Stimulated activated CD8-positive, alpha-beta memory T cell treated with anti-CD3 and anti-CD28 coated beads, Interleukin-7, amount 100 ng/mL, for 24 hours (primary cell): ENCODE measurements around the gene RTN4.

Experiments
- DNase-seq: peaks from one replicate; pipeline ENCODE4 v3.0.0-alpha.2; 2020; ENCODE audit warnings: low read depth

RTN4 gene

DNA sequence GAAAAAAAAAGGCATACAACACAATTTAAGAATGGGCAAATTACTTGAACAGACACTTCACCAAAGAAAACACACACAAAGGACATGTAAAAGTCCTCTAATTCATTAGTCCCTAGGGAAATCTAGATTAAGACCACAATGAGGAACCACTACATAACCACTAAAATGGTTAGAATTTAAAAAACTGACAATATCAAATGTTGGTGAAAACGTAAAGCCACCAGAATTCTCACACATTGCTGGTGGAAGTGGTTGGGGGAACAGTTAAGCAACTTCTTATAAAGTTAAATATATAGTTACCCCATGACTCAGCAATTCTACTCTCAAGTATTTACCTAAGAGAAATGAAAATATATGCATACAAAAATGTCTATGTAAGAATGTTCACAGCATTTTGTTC, 11.8 kb downstream of the RTN4 start:
- DNase-seq, result no peak

DNA sequence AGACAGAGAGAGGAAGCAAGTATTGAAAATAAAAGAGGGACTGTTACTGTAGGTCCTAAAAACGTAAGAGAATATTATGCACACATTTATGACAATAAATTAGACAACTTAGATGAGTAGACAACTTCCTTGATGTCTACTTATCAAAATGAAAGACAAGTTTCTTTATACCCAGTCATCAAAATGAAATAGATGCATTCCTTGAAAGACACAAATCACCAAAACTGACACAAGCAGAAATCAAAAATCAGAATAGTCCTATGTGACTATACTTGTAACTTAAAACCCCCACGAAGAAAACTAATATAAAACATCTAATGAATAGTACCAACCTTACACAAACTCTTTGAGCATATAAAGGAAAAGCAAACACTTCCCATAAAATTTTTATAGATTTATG, 14.5 kb downstream of the RTN4 start:
- no peak for DNase-seq

DNA sequence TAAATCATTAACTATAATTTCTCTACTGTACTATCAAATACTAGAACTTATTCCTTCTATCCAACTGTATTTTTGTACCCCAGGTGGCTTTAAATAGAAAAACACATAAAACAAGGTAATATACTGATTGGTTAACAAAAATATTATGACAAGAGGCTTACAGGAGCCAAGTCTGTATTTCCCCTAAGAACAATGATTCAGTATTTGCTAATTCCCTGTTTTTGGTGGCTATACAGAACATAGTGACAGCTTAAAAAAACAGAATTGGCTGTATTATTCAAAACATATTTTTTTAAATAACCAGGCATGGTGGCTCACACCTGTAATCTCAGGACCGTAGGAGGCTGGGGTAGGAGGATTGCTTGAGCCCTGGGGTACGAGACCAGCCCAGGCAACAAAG, 16.3 kb downstream of the RTN4 start:
- no peak for DNase-seq

DNA sequence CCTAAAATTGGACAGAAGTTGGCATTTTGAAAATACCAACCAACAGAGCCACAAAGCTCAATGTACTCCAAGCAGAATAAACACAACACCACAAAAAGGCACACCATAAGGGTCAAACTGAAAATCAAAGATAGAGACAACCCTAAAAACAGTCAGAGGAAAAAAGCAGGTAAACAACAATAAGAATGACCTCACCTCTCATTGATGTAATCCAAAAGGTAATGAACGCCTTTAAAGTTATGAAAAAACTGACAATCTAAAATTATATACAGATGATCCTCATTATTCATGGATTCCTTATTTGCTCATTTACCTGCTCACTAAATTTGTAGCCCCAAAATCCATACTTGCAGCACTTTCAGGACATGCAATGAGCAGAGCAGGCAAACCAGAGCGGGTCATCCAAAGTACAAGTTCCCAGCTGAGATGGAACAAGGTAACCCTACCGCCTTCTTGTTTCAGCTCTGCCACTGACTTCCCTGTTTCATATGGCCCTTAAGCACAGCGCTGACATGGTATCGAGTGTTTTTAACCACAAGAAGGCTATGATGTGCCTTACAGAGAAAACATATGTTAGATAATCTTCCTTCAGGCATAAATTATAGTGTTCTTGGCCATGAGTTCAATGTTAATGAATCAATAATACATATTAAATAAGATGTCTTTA, 17.0 kb downstream of the RTN4 start:
- no peak for DNase-seq

DNA sequence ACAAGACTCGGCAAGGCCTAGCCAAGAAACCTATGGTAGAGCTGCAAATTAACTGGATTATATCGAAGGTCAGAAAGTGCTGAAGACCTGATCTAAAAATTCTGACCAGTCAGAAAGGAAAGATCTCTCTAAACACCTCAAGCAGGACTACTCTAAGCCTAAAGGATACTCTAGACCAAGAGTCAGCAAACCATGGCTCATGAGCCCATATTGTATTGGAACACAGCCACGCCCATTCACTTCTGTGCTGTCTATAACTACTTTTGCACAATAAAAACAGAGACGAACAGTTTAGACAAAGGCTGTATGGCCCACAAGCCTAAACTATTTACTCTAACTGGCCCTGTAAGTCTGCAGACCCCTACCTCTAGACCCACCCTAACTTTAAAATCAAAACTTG, 18.7 kb downstream of the RTN4 start:
- no peak for DNase-seq

DNA sequence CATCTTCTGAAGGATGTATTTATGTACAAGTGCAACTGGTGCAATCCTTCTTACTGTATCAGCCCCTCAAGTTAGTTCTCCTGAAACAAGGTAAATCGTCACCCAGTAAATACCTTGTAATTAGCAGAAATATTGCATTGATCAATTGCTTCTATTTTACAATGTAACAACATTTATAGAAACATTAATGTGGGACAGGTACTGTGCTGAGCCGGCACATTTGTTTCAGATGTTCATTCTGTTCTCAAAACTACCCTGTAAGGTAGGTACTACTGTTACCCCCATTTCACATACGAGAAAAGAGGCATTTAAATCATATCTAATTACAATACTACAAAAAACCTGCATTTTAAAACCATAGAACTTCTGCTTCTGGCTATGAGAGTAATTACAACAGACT, 19.5 kb downstream of the RTN4 start:
- DNase-seq, result no peak

DNA sequence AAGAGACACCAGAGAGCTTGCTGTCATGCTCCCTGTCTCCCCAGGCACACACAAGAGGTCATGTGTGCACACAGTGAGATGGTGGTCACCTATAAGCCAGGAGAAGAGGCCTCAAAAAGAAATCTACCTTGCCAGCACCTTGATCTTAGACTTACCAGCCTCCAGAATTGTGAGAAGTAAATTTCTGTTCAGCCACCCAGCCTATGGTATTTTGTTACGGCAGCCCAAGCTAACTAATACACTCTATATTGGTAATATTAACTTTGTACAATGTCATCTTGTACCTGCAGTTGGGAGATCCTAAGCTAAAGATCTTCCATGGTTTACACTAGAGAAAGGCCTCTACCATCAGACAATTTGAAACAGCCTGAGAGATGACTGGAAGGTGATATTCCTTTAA, 21.2 kb downstream of the RTN4 start:
- DNase-seq, result no peak

DNA sequence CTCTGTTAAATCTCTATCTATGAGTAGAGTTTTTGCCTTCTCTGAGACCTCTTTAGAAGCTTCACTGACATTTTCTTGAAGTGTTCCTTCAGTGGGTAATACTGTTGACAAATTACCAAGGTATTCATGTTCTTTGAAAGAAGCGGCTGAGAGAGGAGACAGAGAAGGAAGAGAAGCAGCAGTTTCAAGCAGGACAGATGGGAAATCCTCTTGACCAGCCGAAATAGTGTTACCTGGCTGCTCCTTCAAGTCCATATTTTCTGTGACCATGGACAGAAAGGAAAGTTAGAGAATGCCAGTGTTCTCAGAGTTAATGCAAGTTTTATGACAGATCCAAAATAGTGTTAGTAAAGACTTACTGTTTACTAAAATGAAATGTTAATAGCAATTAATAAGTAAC, 23.0 kb downstream of the RTN4 start:
- DNase-seq, result no peak

DNA sequence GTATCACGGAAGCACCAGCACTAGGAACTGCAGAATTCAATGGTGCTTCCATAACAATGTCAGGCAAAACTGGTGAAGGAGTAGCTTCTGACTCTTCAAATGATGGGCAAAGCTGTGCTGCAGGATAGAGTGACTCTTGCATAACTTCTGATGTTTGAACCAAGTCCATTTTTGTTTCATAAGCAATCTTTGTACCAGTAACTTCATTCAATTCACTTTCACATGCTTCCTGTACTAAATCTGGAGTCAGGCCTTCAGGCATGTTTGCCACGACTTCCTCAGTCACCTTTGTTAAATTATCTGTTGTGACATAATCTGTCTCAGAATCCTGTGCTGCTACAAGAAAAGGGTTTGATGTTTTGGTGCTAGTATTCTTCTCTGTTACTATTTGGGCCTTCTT, 24.0 kb downstream of the RTN4 start:
- DNase-seq, result no peak

DNA sequence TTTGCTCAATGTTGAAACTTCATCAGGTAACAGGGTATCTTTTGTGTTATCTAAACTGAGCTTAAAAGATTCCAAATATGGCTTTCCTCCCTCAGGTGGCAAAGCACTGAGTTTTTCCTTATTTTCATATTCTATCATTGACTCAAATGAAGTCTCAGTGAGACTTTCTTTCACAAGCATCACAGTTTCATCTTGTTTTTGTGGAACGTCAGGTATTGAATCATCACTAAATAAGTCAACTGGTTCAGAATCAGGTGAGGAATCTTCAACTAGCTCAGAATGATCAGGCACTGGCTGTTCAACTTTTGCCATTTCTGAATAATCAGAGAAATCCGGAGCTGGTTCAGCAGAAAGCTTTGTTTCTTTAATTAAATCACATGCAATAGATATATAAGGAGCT, 24.6 kb downstream of the RTN4 start:
- DNase-seq, result no peak

DNA sequence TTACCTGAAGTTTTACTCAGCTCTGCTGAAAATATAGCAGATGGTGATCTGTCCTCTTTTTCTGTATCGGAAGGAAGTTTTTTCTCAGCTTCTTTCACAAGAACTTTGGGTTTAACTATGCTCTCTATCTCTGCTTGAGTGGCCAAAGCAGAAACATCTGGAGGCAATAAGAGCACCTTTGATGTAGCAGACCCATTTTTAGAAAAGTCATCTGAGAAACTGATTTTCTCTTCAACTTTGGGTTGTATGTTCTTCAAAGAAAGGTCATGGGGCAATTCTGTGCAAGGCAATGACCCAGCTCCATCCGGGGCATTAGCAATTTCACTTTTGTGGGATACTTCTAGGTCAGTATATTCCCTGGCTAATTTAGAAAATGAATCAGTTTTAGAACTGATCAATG, 25.2 kb downstream of the RTN4 start:
- DNase-seq, result no peak

DNA sequence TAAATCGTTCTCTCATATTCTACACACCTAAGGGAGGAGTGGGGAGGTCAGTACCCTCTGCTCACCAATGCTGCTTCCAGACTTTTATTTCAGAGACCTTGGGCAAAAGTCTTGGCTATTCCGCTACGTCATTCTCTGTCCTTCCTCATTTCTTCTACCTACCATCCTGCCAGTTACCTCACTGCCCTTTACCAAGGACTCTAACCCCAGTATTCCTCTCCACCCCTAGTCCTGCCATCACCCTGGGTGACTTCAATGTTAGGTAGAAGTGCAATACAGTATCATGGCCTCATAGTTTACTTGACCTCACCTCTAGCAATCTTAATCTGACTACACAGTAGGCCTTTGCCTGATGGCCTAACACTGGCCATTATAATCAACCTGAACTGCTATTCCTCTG, 27.8 kb downstream of the RTN4 start:
- no peak for DNase-seq

DNA sequence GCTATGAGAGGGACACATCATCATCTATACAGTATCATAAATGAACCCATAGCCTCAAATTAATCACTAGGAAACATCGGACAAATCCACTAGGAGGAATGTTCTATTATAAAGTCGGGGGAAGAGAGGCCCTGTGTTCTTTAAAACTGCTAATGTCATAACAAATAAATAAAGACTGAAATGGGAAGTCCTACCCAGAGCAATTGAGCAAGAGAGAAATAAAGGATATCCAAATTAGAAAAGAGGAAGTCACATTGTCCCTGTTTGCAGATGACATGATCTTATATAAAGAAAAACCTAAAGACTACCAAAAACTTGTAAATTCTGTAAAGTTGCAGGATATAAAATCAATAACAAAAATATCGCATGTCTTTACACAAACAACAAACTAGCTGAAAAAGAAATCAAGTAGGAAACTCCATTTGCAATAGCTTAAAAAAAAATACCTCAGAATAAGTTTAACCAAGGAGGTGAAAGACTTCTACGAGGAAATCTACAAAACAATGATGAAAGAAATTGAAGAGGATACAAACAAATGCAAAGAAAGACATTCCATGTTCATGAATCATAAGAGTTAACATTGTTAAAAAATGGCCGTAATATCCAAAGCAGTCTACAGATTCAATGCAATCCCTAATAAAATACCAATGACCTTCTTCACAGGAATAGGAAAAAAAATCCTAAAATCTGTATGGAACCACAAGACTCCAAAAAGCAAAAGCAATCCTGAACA, 30.6 kb downstream of the RTN4 start:
- no peak for DNase-seq

DNA sequence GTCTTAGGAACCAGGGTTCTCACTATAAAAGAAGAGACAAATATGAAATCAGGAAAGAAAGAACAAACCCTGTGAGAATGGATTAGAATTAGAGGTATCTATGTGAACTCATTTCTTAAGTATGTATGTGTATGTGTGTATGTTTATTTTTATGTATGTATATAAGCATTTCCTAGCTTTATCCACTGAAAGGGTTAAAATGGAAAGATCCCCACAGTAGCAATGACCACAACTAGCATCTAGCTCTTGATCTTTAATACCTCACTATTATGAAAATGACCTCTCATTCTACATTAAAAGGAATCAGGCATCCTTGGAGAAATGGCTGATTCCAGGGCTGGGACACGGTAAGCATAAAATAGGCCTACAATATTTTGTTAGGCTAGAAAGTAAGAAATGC, 31.6 kb downstream of the RTN4 start:
- no peak for DNase-seq

DNA sequence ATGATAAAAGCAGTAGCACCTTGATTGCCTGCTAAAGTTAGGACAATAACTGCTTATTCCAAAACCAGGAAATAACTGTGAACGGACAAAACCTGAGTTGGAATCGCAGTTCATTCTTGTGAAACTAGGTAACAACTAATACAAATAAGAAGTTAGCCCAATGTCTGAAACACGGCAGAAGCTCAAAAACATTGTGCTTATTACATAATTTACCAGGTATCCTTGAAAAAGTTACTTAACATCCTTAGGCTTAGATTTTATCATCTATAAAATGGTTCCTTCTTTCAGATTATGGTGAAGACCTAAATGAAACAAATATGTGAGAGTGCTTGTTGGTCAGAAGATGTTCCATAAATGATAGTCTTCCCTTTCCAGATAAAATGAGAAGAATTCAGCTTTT, 32.4 kb downstream of the RTN4 start:
- DNase-seq, result no peak

DNA sequence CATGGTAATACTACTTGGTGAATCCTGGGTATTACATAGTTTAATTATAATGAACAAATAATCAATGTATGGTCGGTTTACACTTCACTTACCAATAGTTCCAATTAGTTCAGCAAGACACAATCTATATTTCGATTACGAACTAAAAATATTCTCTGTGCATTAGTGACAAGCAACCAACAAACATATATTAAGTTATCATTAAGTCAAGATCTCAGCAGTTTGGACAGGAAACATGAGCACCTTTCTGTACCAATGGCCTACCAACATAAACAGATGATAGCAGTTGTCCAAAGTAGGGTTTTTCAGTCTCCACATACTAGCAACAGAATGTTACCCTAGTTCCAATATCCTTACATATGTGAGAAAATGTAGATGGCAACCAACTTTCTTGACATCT, 32.8 kb downstream of the RTN4 start:
- no peak for DNase-seq

DNA sequence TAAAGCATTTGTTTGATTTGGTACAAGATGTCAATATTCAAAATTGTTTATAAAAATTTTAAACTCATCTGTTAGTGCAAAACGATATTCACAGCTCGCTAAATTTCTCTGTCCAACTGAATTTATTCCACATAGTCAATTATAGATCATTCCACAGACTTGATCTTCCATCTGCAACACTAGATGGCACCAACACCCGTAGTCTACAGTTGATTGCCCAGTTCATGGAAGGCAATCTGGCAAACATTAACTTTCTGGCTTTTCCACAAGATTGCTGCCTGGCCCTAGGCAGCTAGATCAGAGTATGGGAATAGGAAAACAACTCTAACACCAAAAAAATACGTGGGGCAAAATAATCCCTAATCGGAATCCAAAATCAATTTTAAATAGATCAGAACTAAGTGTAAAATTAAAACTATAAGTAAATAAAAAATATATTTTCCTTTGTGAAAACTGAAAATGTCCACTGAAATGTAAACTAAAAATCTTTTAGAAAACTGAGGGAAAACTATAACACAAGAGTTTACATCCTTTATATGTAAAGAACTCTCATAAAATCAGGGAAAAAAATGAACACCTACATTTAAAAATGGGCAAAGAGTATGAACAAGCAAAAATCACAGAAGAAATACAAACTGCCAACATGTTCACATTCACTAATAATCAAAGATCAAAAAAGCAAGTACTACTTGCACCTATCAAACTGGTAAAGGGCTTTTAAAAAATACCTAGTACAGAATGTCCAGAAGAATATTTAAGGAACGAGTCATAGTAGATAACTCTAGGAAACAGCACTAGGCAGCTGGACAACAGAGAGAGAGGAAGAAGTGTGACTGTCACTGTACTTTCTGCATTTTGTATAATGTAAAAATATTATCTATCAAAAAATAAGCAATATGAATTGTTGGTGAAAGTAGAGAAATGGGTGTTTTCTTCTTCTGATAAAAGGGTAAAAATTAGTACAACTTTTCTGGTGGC, 35.0 kb downstream of the RTN4 start:
- DNase-seq, result no peak

DNA sequence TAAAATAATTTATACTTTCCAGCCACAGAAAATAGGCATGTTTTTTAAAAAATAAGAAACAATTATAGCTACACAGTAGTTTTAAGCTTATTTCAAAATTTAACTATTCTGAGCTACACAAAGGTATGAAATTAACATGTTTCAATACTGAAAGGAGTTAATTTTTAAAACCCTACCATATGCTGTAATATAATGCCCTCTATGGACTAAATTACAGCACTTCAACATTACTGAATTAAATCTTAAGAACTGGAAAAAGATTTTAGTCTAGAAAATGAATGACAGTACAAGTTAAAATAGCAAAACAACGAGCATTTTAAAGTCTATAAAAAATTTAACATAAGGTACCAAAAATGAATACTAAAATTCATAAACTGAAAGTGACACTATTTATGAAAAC, 36.3 kb downstream of the RTN4 start:
- DNase-seq, result no peak

DNA sequence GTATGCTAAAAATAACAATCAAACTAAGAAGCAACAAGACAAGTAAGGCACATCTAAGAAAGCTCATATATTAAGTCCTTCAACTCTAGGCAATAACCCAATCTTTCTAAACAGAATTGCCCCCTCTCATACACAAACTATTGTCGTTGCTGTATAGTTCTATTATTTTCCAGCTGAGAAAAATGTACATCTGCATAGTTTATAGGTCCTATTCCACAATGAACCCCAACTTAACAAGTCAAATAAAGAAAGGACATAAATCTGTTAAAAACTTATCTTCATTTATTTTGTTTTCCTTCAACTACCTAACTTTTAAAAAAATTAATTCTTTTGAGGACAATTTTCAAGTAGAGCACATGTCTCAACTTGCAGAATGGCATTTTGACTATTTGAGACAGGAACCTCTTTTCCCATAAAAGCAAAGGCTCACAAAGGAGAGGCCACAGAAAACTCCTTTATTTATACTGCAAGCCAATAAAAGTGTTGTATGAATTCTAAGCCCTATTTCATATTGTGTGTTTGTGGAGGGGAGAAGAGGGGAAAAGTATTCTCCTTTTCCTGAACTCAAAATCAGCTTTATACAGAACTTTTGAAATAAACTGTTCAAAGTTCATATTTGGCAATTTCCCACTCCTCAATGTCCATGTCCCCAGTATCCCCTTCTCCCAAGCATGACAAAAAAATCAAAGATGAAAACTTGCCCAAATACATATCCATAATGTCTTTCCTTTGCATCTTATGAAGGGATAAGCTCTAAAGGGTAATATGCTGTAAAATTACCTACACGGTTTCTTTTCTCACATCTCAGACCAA, 37.4 kb downstream of the RTN4 start:
- DNase-seq, result no peak

DNA sequence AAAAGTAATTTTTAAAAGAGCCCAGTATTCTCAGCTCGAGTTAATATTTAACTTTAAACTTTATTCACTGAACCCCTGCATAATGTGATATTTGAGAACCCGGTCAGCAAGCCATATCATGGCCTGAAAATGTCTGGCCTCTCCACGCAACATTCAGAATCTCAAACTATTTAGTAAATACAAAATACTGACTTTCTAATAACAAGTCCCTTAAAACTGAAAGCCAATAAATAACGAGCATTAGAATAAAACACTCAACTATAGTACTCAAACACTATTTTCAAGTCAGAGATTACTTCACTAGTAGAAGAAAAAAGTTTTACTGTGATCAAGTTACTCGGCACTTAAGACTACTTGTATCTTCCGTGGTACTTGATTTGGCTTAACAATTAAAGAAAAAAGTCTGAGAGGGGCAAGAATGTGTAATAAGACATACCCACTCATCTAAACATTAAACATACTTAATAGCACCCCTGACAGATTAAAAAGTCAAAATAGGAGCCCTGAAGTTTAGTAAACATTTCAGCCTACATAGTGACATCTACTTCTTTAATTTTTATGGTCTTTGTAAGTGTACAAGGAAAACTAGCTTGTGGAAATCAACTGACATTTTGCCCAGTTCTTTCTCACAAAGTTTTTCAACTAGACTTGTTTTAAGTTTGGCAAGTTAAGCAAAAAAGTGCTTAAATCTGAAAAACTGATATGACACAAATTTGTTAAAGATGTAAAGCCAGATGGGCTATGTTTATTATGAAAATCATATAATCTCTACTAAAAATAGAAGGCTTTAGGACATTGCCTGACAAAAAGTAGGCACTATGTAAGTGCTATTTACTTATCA, 38.2 kb downstream of the RTN4 start:
- no peak for DNase-seq

DNA sequence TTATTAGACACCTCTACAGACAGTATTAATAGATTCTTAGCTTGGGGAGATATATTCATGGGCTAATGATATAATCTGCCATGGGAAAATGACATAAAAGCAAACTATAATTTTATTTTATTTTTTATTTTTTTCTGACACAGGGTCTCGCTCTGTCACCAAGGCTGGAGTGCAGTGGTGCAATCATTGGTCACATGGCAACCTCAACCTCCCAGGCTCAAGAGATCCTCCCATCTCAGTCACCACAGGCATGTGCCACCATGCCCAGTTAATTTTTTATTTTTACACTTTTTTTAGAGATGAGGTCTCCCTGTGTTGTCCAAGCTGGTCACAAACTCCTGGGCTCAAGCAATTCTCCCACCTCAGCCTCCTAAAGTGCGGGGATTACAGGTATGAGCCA, 39.3 kb downstream of the RTN4 start:
- no peak for DNase-seq
